Cortex of kidney (tissue), 1 donor: ENCODE results near the gene SUGCT.
"Not testable (repeated sequence)": the region's sequence is repeated elsewhere in the genome, so short reads cannot be mapped to it uniquely, and the experiment has no call there.

Experiments used
- DNase-seq: peaks from one replicate; lab custom pipeline; 2025; lab: John Stamatoyannopoulos, UW

The SUGCT gene

GRCh38 chr7:40263752-40264390, 129.1 kb downstream of the SUGCT start:
- no peak for DNase-seq

GRCh38 chr7:40267583-40267982, 132.8 kb downstream of the SUGCT start:
- DNase-seq = no peak

GRCh38 chr7:40268810-40269209, 134.0 kb downstream of the SUGCT start:
- not testable (repeated sequence) for DNase-seq

GRCh38 chr7:40276061-40276460, 141.3 kb downstream of the SUGCT start:
- no peak for DNase-seq

- no peak for DNase-seq
Measured at GRCh38 chr7:40279991-40280390, 145.2 kb downstream of the SUGCT start.

GRCh38 chr7:40282858-40283257, 148.1 kb downstream of the SUGCT start:
- no peak for DNase-seq

DNA sequence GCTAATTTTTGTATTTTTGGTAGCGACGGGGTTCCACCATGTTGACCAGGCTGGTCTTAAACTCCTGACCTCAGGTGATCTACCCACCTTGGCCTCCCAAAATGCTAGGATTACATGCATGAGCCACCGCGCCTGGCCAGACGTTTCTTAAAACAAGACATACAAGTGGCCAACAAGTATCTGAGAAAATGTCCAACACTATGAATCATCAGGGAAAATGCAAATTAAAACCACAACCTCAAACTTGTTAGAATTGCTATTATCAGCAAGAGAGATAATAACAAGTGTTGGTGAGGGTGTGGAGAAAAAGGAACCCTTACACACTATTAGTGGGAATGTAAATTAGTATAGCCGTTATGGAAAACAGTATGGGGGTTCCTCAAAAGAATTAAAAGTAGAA, 148.6 kb downstream of the SUGCT start:
- DNase-seq = no peak

- DNase-seq = no peak
Measured at GRCh38 chr7:40288827-40289226, 154.0 kb downstream of the SUGCT start.

DNA sequence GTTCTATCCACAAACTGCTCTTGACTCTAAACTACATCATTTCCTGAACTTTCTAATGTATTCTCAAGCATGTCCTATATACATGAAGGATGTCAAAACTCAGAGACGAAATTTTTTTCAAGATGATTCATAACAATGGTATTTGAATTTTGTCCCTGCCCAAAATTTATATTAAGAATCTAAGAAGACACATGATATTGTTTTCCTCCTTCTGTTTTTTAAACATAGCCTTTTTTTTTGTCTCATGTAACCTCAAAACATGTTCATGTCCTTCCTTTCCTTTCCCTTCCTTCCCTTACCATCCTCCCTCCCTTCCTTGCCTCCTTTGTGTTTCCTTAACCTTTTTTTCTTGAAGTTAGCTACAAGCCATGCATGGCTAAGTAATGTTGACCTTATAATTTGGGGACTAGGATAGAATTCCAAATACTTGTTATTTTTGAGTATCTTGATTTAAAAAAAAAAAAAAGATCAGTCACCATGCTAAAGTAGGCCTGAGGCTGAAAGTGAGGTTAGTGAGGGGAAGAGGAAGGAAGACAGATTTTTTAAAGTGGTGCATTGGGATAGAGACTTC, 163.0 kb downstream of the SUGCT start:
- DNase-seq = no peak

DNA sequence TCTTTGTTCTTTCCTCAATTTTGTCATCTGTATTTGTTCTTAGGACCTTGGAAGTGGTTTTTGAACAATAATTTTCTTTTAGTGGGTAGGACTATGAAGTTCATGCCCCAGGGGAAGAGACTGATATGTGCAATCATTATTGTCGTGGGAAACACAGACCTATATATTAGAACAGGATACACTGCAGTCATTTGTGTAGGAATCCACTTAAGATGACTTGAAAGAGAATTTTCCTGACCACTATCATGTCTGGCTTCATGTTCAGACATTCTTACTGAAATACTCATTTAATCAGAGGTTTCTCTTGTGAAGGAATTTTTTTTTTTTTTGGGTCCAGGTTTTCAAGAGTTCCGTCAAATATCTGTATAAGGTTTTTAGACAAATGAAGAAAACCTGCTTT, 163.6 kb downstream of the SUGCT start:
- no peak for DNase-seq

GRCh38 chr7:40299097-40299496, 164.3 kb downstream of the SUGCT start:
- DNase-seq = no peak

- DNase-seq = no peak
Measured at GRCh38 chr7:40300146-40300670, 165.4 kb downstream of the SUGCT start.

GRCh38 chr7:40301486-40302068, 166.8 kb downstream of the SUGCT start:
- DNase-seq = no peak

- no peak for DNase-seq
Measured at GRCh38 chr7:40303996-40304395, 169.2 kb downstream of the SUGCT start.

GRCh38 chr7:40305229-40305628, 170.4 kb downstream of the SUGCT start:
- DNase-seq = no peak

GRCh38 chr7:40306025-40306424, 171.2 kb downstream of the SUGCT start:
- no peak for DNase-seq

DNA sequence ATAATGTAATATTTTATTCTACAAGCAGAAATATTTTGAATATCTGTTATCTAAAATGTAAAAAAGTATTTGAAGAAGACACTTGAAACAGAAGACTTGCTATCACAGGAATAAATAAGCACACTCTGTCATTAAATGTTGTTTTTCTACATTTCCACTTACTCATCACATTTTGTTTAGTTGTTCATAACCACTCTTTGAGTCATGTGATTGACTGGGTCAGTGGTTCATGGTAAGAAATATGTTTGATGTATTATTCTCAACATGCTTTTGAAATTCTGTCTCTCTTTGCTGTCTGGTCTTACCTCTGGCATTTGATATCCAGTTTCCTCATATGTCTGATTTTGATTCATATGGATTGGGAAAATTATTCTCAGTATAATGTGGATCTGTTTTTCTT, 171.8 kb downstream of the SUGCT start:
- no peak for DNase-seq

DNA sequence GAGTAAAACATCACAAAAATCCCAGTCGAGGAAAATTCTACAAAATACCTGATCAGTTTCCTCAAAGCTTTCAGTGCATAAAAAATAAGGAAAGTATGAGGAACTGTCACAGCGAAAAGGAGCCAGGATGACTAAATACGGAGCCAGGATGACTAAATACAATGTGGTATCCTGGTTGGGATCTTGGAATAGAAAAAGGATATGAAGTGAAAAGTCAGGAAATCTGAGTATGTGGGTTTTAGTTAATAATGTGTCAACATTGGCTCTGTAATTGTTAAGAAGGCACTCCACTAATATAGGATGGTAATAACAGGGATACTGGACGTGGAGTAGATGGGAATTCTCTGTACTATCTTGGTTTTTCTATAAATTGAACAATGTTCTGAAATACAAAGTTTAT, 175.5 kb downstream of the SUGCT start:
- no peak for DNase-seq

DNA sequence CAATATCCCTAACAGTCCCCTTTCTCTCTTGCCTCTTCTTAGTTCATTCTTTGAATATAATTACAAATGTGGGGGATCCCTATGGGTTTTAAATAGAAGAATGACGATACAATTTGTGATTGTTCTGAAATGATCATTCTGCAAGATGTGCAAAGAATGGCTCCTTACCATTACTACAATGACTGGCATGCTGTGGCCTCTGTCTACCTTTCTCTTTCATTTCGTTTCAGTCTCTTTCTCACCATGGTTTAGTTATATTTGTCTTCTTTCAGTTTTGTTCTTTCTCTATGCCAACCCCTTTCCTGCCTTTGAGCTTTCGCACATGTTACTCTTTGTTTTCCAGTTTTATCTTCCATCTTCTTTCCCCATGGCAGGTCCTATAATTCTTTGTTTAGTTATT, 176.5 kb downstream of the SUGCT start:
- DNase-seq = no peak

- DNase-seq = no peak
Measured at GRCh38 chr7:40315277-40315676, 180.5 kb downstream of the SUGCT start.

GRCh38 chr7:40316176-40316575, 181.4 kb downstream of the SUGCT start:
- DNase-seq = no peak

- no peak for DNase-seq
Measured at GRCh38 chr7:40324914-40325313, 190.1 kb downstream of the SUGCT start.

- no peak for DNase-seq
Measured at GRCh38 chr7:40327113-40327512, 192.3 kb downstream of the SUGCT start.

DNA sequence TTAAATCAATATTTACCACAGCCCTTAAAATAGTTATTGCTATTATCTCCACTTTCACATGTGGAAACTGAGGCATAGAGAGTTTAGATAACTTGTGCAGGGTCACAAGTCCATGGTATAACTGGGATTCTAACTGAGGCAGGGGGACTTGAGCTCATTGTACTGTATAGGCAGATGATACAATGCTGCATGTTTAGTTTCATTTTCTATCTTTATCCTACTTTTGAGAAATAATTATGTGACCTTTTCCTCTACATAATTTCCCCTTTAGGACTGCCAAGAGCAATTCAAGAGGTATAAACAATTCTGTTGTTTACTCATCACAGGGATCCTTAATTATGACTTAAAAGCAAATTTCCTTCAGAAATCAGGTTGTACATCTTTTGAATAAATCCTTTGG, 193.1 kb downstream of the SUGCT start:
- DNase-seq = no peak
